ENCODE data around the gene PTCSC3.

- TF ChIP-seq POLR2AphosphoS5 (IDR thresholded peaks at IDR 0.05) (no peak), POLR2A (IDR thresholded peaks at IDR 0.05) (no peak)
- TF ChIP-seq, protein P1, sequence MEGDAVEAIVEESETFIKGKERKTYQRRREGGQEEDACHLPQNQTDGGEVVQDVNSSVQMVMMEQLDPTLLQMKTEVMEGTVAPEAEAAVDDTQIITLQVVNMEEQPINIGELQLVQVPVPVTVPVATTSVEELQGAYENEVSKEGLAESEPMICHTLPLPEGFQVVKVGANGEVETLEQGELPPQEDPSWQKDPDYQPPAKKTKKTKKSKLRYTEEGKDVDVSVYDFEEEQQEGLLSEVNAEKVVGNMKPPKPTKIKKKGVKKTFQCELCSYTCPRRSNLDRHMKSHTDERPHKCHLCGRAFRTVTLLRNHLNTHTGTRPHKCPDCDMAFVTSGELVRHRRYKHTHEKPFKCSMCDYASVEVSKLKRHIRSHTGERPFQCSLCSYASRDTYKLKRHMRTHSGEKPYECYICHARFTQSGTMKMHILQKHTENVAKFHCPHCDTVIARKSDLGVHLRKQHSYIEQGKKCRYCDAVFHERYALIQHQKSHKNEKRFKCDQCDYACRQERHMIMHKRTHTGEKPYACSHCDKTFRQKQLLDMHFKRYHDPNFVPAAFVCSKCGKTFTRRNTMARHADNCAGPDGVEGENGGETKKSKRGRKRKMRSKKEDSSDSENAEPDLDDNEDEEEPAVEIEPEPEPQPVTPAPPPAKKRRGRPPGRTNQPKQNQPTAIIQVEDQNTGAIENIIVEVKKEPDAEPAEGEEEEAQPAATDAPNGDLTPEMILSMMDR (IDR thresholded peaks at IDR 0.05): no peak
Observed at GRCh38 chr14:36167431-36167830, 9.1 kb downstream of the PTCSC3 start.

All from breast epithelium (tissue), 3 donors.